AG04450 (cell line): Measurements from ENCODE around the gene PHF13. TPM values are rescaled to one million over a fixed set of nuclear protein-coding genes. Genes with fewer than 3 reads are reported as not detected.

Source experiments
- CTCF ChIA-PET: fragments of 300-600, 350-600 bp; formaldehyde crosslinking; extraction: SDS; loops from one replicate; lab custom pipeline; 2022; ENCODE audit warnings: antibody characterized with exemption, inconsistent platforms; lab: Charles Lee
- POLR2A ChIA-PET: fragments of 350-600 bp; formaldehyde crosslinking; extraction: SDS; loops from one replicate; lab custom pipeline; 2021; ENCODE audit warnings: antibody characterized with exemption, inconsistent platforms; lab: Yijun Ruan, JAX
- DNase-seq: peaks from one replicate; pipeline ENCODE4 v3.0.0-alpha.2; 2011; ENCODE audit warnings: low read depth, low spot score
- H3K27ac ChIP-seq: one replicate; pipeline ENCODE4 v1.5.1; 2012; ENCODE audit warnings: low read depth, low read length, control low read depth
- H3K27me3 ChIP-seq: one replicate; pipeline ENCODE4 v1.6.0; 2012; ENCODE audit warnings: low read length; ENCODE audit not compliant: control insufficient read depth, insufficient read depth
- H3K4me3 ChIP-seq: 2 replicates; pipeline ENCODE4 v1.5.1; 2011; ENCODE audit warnings: mild to moderate bottlenecking, low read depth, low read length, control low read depth
- H3K9me3 ChIP-seq: 2 replicates; pipeline ENCODE4 v1.5.1; 2012; ENCODE audit warnings: low read length; ENCODE audit not compliant: control insufficient read depth, insufficient read depth
- polyA plus RNA-seq: library from polyadenylated mRNA; depleted of rRNA; stranded (reverse); fragments of >200 nt; gene quantifications from 2 replicates; pipeline ENCODE4 v1.2.3, GENCODE V29; 2011
- TF ChIP-seq, protein P1 (sequence below): IDR thresholded peaks from 2 replicates; pipeline ENCODE4 v1.5.1; 2011; ENCODE audit warnings: low read depth, low read length, control low read depth, inconsistent platforms

PHF13 gene
- polyA plus RNA-seq, 1 experiment, result 11.6 TPM

DNA sequence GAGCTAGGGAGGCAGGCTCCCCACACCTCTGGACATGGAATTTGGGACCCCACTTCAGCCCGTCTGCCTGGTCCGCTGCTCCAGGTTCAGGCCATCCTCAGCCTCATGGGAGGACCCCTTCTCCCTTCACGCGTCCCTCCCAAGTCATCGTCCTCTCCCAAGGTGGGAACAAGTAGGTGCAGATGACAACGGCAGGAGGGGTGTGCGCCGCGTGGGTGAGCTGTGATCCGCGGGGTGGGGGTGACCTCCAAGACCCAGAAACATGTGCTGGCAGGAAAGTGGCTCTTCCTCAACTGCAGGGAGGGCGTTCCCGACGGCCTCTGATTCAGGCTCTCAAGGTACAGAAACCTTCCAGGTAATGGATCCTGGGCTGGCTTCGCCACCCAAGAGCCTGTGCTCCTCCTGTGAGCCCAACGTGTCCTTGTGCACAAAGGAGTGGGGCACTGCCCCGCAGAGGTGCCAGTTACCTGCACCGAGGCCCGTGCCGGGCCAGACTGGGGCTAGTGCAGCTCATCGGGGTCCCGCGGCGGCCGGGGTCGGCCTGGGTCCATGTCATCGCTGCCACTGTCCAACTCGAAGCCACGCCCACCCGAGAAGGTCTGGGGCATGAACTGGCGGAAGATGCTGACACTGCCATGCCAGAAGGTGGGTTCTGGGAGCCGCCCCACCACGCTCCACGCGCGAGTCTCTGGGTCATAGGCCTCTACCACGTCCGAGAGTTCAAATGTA, 20.5 kb upstream of the PHF13 start:
- H3K27me3 ChIP-seq, result no peaks in the 10 kb centered on the region
- no peak overlapping the region for H3K4me3 ChIP-seq
- TF ChIP-seq, protein P1, sequence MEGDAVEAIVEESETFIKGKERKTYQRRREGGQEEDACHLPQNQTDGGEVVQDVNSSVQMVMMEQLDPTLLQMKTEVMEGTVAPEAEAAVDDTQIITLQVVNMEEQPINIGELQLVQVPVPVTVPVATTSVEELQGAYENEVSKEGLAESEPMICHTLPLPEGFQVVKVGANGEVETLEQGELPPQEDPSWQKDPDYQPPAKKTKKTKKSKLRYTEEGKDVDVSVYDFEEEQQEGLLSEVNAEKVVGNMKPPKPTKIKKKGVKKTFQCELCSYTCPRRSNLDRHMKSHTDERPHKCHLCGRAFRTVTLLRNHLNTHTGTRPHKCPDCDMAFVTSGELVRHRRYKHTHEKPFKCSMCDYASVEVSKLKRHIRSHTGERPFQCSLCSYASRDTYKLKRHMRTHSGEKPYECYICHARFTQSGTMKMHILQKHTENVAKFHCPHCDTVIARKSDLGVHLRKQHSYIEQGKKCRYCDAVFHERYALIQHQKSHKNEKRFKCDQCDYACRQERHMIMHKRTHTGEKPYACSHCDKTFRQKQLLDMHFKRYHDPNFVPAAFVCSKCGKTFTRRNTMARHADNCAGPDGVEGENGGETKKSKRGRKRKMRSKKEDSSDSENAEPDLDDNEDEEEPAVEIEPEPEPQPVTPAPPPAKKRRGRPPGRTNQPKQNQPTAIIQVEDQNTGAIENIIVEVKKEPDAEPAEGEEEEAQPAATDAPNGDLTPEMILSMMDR, result no peak
- H3K27ac ChIP-seq, result no peak overlapping the region
- POLR2A ChIA-PET, result no interaction called here
- CTCF ChIA-PET, result interaction anchor here (0.6 to 0.7 kb wide), 2 partner anchors 38 to 53 kb away, joined by 3 read pairs; partner anchors contain the start of gene TAS1R1
- DNase-seq, result no peak
- H3K9me3 ChIP-seq, result no peaks in the 10 kb centered on the region

DNA sequence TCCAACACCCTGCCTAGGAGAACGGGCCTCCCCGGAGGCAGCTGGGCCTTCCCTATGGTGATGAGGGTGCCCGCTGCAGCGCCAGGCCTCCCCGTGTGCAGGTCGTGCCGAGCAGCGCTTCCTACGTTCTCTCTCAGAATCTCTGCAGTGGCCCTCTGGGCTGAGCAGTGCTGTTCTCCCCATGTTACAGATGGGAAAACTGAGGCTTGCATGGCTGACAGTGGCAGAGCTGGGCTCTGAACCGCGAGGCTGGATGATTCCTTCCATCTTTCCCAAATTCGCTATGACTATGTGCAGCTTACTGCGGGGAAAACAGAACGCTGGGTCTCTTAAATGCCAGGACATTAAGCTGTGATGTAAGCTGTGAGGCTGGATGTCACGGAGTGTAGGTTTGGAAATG, 19.7 kb upstream of the PHF13 start:
- ChIA-PET CTCF (no interaction called here), POLR2A (no interaction called here)
- no peaks in the 10 kb centered on the region for H3K27me3 ChIP-seq
- H3K4me3 ChIP-seq, result no peak overlapping the region
- no peak for DNase-seq
- H3K27ac ChIP-seq, result no peak overlapping the region
- TF ChIP-seq, protein P1, result no peak
- H3K9me3 ChIP-seq, result no peaks in the 10 kb centered on the region

DNA sequence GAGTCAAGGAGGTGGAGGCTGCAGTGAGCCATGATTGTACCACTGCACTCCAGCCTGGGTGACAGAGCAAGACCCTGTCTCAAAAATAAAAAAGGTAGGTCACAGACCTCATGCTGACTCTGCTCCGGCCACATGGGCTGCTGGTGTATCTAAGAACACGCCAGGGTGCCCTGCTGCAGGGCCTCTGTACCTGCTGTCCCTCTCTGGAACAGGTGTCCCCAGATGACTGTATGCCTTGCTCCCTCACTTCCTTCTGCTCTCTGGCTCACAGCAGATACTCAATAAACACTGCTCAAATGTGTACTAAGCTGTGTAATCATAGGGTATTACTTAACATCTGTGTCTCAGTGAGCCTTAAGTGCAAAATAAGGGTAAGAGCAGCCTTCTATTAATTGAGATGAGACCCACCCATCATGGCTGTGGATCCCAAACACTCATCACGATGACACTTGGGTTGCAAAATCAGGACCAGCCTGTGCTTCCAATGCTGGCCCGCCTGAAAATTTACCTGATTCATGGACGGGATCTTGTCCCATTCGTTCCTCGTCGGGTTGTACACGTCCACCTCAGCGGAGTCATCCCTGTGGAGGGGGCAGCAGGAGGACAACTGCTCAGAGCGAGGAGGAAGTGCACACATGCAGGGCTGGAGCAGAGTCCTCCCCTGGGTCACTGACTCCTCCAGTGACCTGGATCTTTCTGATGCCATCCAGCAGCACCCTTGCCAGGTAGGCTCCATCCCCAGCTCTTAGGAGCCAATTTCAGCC, 18.4 kb upstream of the PHF13 start:
- Histone ChIP-seq H3K27me3 (no peaks in the 10 kb centered on the region), H3K4me3 (no peak overlapping the region), H3K27ac (no peak overlapping the region), H3K9me3 (no peaks in the 10 kb centered on the region)
- no peak for DNase-seq
- CTCF ChIA-PET, result no interaction called here
- TF ChIP-seq, protein P1, result no peak
- POLR2A ChIA-PET, result no interaction called here

DNA sequence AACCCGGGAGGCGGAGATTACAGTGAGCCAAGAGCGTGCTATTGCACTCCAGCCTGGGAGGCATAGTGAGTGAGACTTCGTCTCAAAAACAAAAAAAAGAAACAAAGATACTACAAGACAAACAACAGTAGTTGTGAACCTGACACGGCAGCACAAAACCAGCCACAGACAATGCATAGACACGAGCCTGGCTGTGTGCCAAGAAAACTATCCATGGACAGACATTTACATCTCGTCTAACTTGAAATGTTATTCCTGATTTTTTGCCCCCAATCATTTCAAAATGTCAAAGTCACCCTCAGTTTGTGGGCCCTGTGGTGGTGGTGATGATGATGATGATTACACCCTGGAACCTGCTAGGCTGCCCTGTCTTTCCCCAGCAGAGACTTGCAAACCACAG, 17.2 kb upstream of the PHF13 start:
- POLR2A ChIA-PET, result no interaction called here
- no peak for DNase-seq
- Histone ChIP-seq H3K4me3 (no peak overlapping the region), H3K27ac (no peak overlapping the region), H3K9me3 (no peaks in the 10 kb centered on the region; the same call in 1 of the 2 replicates), H3K27me3 (no peaks in the 10 kb centered on the region)
- TF ChIP-seq, protein P1, result no peak
- CTCF ChIA-PET, result interaction anchor here (0.6 kb wide), 1 partner anchor 35 kb away, joined by 3 read pairs; no protein-coding TSS in a partner anchor
